ENCODE data around the gene ETS1.
"Not testable (repeated sequence)": the region's sequence is repeated elsewhere in the genome, so short reads cannot be mapped to it uniquely, and the experiment has no call there.

Gene ETS1

DNA sequence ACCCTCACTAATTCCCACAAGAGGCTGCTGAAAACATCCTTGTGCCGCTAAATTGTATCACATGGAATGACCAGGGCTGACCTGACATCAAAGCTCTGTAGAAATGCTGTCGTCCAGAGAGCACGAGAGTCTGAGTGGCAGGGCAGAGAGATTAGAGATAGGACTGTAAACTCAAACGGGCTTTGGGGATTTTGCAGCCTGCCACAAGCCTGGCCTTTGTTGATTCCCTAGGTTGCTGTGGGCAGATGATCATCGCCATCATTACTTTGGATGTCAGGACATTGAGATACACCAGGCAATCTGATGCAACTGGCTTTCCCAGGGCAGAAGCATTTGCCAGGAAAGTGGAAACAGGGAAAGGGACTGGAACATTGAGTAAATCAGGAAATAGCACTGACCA lies 131.6 kb downstream of the ETS1 start:
- TF ChIP-seq FOXP2 (optimal IDR thresholded peaks at IDR 0.05; ENCODE audit: control extremely low read depth, extremely low read length, insufficient read depth): no peak
- TF ChIP-seq EZH2 (IDR thresholded peaks at IDR 0.05): no peak
- no peak for TF ChIP-seq POLR2AphosphoS5 (IDR thresholded peaks at IDR 0.05; ENCODE audit: borderline replicate concordance, low read depth, low read length)
- no peaks in the 10 kb centered on the region for H3K9me3 ChIP-seq (ENCODE audit: low read depth, low read length)
- H3K9ac ChIP-seq (ENCODE audit: insufficient read length): no peak overlapping the region
- H3K4me3 ChIP-seq: no peak overlapping the region
- H3K27ac ChIP-seq: no peak overlapping the region
- no peak for DNase-seq (ENCODE audit: low read depth, low spot score)
- H3K36me3 ChIP-seq (ENCODE audit: insufficient read depth, low read length): no peaks in the 10 kb centered on the region

- Histone ChIP-seq H3K4me3 (no peak overlapping the region), H3K36me3 (ENCODE audit: insufficient read depth, low read length) (no peaks in the 10 kb centered on the region), H3K27ac (no peak overlapping the region), H3K9me3 (ENCODE audit: low read depth, low read length) (no peaks in the 10 kb centered on the region), H3K9ac (ENCODE audit: insufficient read length) (no peak overlapping the region)
- no peak for DNase-seq (ENCODE audit: low read depth, low spot score)
- TF ChIP-seq POLR2AphosphoS5 (IDR thresholded peaks at IDR 0.05; ENCODE audit: borderline replicate concordance, low read depth, low read length) (no peak), EZH2 (IDR thresholded peaks at IDR 0.05) (no peak), FOXP2 (optimal IDR thresholded peaks at IDR 0.05; ENCODE audit: control extremely low read depth, extremely low read length, insufficient read depth) (no peak)
Observed at GRCh38 chr11:128453444-128454336, 133.7 kb downstream of the ETS1 start.

DNA sequence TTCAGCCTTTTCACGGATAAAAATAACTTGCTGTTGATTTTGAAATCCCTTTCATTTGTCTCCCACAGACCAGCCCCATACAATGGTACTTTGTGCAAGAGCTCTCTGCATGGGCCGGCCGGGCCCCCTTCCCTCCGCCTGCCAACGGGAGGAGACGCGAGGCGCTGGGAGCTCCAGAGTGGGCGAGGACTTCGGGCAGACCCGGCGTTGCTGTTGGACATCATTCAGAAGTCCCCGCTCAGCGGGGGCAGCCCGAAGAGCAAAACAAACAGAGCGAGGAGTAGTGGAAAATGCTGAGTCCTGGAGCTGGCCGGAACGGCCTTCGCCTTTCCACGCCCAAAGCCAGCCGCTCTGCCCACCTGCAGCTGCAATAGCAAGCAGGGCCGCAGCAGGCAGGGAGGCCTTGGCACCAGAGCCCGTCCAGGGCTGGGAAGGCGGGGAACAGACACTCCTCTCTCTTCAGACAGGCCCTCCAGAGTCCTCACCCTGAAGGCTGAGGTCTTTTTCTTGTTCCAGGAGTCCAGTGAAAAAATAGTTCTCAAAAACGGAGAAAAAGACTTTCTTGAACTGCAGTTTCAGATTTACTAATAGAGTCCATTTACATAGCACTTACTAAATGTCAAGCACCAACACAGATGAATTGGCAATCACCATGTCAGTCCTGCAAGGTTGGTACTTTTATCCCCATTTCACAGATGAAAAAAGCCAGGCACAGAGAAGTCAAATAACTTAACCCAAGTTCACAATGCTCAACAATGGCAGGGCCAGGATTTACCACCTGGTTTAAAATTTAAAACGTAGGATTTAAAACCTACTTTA lies 135.5 kb downstream of the ETS1 start:
- no peaks in the 10 kb centered on the region for H3K36me3 ChIP-seq (ENCODE audit: insufficient read depth, low read length)
- H3K4me3 ChIP-seq: no peak overlapping the region
- no peak overlapping the region for H3K9ac ChIP-seq (ENCODE audit: insufficient read length)
- no peak overlapping the region for H3K27ac ChIP-seq
- no peaks in the 10 kb centered on the region for H3K9me3 ChIP-seq (ENCODE audit: low read depth, low read length)
- TF ChIP-seq EZH2 (IDR thresholded peaks at IDR 0.05) (no peak), POLR2AphosphoS5 (IDR thresholded peaks at IDR 0.05; ENCODE audit: borderline replicate concordance, low read depth, low read length) (no peak), FOXP2 (optimal IDR thresholded peaks at IDR 0.05; ENCODE audit: control extremely low read depth, extremely low read length, insufficient read depth) (no peak)
- no peak for DNase-seq (ENCODE audit: low read depth, low spot score)

GRCh38 chr11:128450882-128451651 lies 136.3 kb downstream of the ETS1 start:
- H3K9ac ChIP-seq (ENCODE audit: insufficient read length): no peak overlapping the region
- no peaks in the 10 kb centered on the region for H3K9me3 ChIP-seq (ENCODE audit: low read depth, low read length)
- no peaks in the 10 kb centered on the region for H3K36me3 ChIP-seq (ENCODE audit: insufficient read depth, low read length)
- DNase-seq (ENCODE audit: low read depth, low spot score): no peak
- H3K4me3 ChIP-seq: no peak overlapping the region
- TF ChIP-seq FOXP2 (optimal IDR thresholded peaks at IDR 0.05; ENCODE audit: control extremely low read depth, extremely low read length, insufficient read depth) (no peak), EZH2 (IDR thresholded peaks at IDR 0.05) (no peak), POLR2AphosphoS5 (IDR thresholded peaks at IDR 0.05; ENCODE audit: borderline replicate concordance, low read depth, low read length) (no peak)
- no peak overlapping the region for H3K27ac ChIP-seq

GRCh38 chr11:128450425-128450824 lies 136.9 kb downstream of the ETS1 start:
- DNase-seq (ENCODE audit: low read depth, low spot score); H3K9ac ChIP-seq (ENCODE audit: insufficient read length); H3K27ac ChIP-seq; H3K4me3 ChIP-seq; H3K9me3 ChIP-seq (ENCODE audit: low read depth, low read length); H3K36me3 ChIP-seq (ENCODE audit: insufficient read depth, low read length): not testable (repeated sequence)

- no peaks in the 10 kb centered on the region for H3K9me3 ChIP-seq (ENCODE audit: low read depth, low read length)
- H3K9ac ChIP-seq (ENCODE audit: insufficient read length): no peak overlapping the region
- DNase-seq (ENCODE audit: low read depth, low spot score): no peak
- H3K27ac ChIP-seq: no peak overlapping the region
- TF ChIP-seq FOXP2 (optimal IDR thresholded peaks at IDR 0.05; ENCODE audit: control extremely low read depth, extremely low read length, insufficient read depth) (no peak), EZH2 (IDR thresholded peaks at IDR 0.05) (no peak), POLR2AphosphoS5 (IDR thresholded peaks at IDR 0.05; ENCODE audit: borderline replicate concordance, low read depth, low read length) (no peak)
- H3K4me3 ChIP-seq: no peak overlapping the region
- H3K36me3 ChIP-seq (ENCODE audit: insufficient read depth, low read length): no peaks in the 10 kb centered on the region
Observed at GRCh38 chr11:128448981-128449713, 138.2 kb downstream of the ETS1 start.

- Histone ChIP-seq H3K9ac (ENCODE audit: insufficient read length) (no peak overlapping the region), H3K27ac (no peak overlapping the region), H3K36me3 (ENCODE audit: insufficient read depth, low read length) (no peaks in the 10 kb centered on the region), H3K9me3 (ENCODE audit: low read depth, low read length) (no peaks in the 10 kb centered on the region), H3K4me3 (no peak overlapping the region)
- TF ChIP-seq POLR2AphosphoS5 (IDR thresholded peaks at IDR 0.05; ENCODE audit: borderline replicate concordance, low read depth, low read length) (no peak), EZH2 (IDR thresholded peaks at IDR 0.05) (no peak), FOXP2 (optimal IDR thresholded peaks at IDR 0.05; ENCODE audit: control extremely low read depth, extremely low read length, insufficient read depth) (no peak)
- DNase-seq (ENCODE audit: low read depth, low spot score): no peak
Observed at GRCh38 chr11:128448200-128448886, 139.0 kb downstream of the ETS1 start.

Measured in SK-N-MC (cell line).